ENCODE results near the gene ATP13A2. TPM values are rescaled to one million over a fixed set of nuclear protein-coding genes. Genes with fewer than 3 reads are reported as not detected.

ATP13A2 gene, protein sequence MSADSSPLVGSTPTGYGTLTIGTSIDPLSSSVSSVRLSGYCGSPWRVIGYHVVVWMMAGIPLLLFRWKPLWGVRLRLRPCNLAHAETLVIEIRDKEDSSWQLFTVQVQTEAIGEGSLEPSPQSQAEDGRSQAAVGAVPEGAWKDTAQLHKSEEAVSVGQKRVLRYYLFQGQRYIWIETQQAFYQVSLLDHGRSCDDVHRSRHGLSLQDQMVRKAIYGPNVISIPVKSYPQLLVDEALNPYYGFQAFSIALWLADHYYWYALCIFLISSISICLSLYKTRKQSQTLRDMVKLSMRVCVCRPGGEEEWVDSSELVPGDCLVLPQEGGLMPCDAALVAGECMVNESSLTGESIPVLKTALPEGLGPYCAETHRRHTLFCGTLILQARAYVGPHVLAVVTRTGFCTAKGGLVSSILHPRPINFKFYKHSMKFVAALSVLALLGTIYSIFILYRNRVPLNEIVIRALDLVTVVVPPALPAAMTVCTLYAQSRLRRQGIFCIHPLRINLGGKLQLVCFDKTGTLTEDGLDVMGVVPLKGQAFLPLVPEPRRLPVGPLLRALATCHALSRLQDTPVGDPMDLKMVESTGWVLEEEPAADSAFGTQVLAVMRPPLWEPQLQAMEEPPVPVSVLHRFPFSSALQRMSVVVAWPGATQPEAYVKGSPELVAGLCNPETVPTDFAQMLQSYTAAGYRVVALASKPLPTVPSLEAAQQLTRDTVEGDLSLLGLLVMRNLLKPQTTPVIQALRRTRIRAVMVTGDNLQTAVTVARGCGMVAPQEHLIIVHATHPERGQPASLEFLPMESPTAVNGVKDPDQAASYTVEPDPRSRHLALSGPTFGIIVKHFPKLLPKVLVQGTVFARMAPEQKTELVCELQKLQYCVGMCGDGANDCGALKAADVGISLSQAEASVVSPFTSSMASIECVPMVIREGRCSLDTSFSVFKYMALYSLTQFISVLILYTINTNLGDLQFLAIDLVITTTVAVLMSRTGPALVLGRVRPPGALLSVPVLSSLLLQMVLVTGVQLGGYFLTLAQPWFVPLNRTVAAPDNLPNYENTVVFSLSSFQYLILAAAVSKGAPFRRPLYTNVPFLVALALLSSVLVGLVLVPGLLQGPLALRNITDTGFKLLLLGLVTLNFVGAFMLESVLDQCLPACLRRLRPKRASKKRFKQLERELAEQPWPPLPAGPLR
- total RNA-seq = 17.2 TPM

DNA sequence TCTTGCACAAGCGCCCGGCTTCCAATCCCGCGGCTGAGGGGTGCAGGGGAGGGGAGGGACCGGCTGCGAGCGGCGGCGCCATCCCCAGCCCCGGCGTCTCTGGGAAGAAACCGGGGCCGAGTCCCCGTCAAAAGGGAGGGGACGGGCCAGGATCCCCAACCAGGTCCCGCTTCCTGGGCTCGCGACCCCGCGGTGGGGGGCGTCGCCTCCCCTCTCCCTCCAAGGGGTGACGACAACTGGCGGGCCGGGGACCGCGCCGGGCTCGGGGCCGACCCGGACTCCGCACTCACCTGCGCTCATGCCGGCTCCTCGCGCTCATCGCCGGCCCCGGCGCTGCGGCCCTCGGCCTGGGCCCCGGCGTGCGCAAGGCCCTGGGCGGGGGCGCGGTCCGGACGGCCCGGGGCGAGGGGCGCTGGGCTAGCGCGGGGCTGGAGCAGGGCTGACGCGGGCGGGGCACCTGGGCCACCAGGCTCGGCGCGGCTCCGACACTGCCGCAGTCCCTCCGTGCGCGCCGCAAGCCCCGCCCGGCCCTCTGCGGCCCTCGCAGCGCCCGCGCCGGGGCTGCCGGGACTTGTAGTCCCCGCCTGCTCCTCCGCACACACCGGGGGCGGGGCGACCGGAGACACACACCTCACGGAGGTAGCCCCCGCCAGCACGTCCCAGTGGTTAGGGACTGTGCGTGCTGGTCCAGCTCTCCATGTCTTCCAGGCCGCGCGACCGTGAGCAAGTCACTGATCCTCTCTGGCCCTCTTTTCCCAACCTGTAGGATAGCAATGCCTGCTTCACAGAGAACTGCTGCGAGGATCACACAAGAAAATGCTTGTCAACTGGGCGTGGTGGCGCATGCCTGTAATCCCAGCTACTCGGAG is at the start of gene ATP13A2:
ATP13A2 (minus strand) TSS at position 490 of the 869 bp plus-strand sequence; CDS start at position 300, 190 bp downstream.
- peak; percentile 87 for DNase-seq

DNA sequence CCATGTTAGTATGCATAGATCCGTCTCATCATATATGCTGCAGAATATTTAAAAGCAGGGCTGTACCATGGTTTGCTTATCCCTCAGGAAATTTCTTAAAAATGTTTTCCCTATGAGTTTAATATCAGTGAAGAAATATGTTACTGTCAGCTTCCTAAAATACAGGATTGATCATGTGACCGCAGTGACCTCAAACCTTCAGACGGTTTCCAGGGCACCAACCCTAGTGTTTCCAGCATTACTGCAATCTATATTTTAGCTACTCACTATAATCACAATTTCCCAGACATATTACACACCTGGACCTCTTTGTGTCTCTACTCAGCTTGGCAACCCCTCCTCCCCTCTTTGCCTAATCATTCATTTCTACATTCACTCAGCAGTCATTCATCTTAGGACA is 49.8 kb upstream of the ATP13A2 start:
- DNase-seq = no peak

DNA sequence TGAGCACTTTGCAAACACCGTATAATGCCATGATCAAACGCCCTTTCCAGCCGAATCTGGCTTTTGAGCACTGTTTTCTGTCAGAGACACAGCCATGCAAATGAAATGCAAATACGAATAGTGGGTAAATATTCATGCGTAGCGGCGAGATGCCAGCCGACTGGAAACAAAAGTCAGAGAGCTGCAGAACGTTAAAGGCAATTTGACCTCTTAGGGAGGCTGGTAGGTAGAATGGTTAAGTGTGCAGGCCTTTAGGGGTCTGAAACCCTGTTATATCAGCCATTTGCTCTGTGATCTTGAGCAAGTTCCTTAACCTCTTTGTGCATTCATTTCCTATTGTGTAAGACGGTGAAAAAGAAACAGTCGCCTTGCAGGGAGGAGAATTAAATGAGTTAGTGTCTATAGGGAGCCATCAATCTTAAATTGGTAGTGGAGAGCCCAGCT is 48.6 kb upstream of the ATP13A2 start:
- no peak for DNase-seq

DNA sequence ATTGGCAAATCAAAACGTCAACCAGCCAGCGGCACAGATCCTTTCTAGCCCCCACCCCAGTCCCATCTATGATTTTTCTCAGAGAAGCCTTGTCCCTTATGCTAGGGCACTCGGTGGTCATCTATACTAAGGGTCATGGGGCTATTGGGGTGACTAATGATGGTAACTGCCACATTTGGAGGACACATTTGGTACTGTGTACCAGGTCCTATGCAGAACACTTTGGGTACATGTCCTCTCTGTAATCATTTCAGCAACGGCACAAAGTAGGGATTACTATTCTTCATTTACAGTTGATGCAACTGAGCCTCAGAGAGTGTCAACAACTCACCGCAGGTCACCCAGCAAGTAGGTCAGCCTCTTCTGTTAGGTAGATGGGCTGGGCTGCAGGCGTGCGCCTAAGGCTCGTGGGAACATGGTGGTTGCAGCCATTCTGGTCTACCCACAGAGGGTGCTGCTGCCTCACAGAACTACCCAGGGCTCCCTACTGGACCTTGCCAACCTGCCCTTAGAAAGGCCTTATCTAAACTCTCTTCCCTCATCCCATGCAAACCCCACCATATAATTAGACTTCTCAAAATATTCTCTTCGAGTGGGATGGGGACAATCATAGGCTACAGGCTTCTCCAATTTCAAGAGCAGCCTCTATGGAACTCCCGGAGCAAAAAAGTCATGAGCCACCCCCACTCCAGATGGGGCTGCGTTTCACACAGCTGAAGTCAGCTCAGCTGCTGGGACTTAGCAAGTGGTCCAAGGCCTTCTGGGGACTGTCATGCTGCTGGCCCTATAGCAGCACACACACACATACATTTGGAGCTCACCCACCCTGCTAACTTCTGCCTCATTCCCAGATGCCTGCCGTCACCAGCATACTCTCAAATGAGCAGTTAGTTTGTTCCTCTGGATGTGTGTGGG is 47.9 kb upstream of the ATP13A2 start:
- DNase-seq = peak; percentile 95

DNA sequence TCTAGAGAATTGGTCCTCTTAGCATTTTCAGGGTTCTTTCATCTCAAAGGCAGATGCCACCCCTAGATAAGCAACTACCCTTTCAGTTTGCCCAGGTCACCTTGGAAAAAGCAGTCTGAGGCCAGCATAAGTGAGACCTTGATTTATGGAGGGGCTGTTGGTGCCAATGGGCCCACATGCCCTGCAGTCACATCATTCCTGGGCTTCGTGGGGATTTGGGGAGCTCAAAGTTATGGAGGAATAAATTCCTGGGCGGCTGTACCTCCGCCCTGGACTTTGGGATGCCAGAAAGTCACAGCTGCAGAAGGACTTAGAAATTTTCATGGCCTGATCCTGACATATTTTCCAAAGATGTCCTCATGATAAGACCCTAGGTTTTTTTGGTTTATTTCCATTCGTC is 44.8 kb upstream of the ATP13A2 start:
- peak; percentile 32 for DNase-seq

DNA sequence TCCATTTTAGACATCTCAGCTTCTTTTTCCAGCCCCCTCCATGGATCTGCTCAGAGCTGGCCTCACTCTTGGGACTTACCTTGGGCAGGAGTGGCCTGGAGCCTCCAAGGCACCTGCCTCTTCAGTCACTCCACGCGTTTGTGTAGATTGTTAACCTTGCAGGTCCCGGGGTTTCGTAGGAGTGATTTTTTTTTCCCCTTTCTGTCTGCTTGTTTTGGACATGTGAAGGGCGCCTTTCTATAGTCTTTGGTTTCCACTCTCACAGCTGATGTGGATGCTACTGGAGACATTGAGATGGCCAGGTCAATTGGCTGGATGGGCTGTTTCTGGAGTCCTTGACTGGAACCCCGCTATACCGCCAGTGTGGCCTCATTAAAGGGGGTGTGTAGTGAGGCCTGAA is 44.1 kb upstream of the ATP13A2 start:
- no peak for DNase-seq

DNA sequence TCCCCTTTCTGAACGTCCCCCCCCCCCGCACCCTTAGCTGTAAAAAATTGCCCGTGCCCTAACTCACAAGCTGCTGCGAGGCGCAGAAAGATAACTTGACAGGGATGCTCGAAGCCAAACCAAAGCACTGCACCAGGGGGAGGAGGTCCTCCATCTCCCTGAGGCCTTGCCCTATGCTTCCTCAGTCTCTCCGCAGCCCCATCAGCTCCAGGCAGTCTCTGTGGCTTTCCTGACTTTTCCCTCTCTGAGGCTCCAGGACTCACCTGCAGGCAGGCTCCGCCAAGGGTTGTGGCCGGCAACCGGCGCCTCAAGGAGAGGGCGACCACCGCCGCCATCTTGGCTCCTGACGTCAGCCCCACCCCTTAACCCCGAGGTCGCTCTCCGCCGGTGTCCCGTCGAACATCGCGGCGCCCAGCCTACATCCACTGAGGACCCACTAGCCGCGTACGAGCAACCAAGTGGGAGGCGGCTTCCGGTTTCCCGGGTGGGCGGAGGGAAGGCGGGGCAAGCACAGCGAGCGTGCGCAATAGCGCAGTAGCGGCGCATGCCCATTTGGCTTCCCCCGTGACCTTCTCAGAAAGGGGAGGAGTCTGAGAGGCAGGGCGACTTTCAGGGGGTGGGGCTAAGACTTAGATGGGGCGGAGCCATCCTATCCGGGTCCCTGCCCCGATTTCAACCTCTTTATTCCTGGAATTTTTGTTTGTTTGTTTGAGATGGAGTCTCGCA is 42.1 kb upstream of the ATP13A2 start, which contains the start of gene SDHB:
SDHB (minus strand) TSS at position 348 of the 726 bp plus-strand sequence; CDS start at position 335, 13 bp downstream.
- peak; percentile 99 for DNase-seq

DNA sequence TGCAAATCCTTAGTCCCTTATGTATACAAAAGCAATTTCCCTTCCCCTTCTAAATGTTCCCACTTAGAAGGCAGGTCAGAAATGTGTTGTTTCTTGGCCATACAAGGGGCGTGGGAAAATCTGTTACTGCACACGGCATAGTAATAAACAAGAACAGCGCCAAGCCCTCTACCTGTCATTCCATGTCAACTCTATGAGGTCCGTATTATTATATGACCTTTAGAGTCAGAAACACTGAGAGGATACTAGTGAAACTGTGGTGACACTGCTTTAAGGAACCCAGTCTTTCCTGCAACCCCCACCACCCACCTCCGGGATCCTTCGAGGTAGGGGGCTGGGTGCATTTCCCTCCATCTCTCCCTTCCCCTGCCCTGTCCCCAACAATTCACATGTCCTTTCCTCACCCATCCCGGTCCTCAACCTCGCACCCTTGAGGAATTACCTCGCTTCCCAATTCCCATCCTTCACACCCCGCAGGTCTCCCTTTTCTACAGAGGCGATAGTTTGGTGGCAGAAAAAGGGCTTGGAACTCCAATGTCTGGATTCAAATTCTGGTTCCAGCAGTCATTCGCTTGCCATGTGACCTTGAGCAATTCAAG is 41.5 kb upstream of the ATP13A2 start:
- DNase-seq = no peak

DNA sequence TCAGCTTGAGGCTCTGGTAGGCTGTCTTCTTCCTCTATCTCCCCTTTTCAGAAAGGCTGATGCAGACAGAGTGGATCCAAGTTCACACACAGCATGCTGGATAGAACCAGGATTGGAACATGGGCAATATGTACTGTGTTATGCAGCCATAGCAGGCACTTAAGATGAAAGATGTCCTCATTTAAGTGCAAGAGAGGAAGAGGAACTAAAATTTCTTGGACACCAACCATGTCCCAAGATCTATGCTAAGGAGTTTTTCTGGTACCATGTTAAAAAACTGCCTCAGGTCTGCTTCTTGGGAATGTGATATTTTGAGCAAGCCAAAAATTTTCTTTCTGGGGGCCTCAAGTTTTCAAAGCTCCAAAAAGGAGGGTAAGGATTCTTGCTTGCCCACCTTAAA is 40.9 kb upstream of the ATP13A2 start:
- DNase-seq = no peak

DNA sequence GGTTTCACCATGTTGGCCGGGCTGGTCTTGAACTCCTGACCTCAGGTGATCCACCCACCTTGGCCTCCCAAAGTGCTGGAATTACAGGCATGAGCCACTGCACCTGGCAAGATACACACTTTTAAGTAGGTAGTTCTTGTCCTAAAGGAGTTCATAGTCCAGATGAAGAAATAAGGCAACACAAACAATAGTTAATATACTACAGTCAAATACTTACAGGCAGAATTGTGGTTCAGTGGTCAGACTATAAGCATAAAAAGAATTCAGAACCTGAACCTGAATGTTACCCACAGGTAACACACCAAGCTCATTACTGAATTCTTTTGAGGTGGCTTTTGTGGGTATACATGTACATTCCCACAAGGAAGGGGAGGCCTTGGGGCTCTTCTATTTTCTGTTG is 40.3 kb upstream of the ATP13A2 start:
- no peak for DNase-seq

DNA sequence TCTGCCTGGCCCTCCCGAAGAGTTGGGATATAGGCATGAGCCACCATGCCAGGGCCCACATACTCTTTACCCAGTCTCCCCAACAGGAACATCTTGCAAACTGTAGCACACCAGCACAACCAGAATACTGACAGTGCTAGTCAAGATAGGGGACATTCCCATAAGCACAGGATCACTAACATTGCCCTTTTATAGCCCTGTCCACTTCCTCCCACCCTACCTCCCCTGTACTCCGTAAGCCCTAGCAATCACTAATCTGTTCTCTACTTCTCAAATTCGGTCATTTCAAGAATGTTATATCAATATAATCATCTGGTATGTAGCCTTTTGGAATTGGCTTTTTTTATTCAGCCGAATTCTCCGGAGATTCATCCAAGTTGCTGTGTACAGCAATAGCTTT is 36.2 kb upstream of the ATP13A2 start:
- no peak for DNase-seq

DNA sequence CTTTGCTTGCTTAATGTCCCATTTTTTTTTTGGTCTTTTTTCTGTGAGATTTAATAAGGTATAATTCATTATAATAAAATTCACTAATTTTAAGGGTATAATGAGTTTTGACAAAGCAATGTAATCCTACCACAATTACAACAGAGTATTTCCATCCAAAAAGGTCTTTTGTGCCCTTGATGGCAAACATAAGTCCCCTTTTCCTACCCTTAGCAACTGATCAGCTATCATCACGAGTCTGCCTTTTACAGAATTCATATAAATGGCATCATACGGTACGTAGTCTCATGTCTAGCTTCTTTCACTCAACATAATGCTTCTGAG is 34.6 kb upstream of the ATP13A2 start:
- no peak for DNase-seq

DNA sequence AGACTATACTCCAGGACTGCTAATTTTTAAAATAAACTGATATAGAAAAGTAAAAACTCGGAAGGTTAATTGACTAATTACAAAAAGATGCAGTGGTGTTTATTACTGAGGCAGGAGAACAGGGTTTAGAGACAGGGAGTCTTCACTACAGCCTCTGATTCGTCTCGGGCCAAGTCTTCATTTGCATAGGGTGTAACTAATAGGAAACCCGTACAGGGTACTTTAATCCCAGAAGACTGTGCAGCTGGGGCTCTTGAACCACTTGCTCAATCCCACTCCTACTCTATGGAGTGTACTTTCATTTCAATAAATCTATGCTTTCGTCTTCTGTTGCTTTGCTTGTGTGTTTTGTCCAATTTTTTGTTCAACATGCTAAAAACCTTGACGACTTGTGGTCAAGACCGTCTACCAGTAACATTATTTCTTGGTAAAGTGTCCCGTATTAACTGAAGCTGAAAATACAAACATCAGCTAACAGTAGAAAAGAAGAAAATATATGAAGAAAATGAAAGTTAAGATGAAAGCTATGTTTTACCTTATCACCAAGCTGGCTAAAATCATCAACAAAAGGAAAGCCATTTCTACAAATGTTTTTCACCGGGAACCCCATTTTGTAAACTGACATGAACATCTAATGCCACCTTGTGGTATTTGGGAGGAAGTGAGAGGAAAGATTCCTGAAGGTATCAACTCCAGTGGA is 34.1 kb upstream of the ATP13A2 start:
- DNase-seq = peak; percentile 79

DNA sequence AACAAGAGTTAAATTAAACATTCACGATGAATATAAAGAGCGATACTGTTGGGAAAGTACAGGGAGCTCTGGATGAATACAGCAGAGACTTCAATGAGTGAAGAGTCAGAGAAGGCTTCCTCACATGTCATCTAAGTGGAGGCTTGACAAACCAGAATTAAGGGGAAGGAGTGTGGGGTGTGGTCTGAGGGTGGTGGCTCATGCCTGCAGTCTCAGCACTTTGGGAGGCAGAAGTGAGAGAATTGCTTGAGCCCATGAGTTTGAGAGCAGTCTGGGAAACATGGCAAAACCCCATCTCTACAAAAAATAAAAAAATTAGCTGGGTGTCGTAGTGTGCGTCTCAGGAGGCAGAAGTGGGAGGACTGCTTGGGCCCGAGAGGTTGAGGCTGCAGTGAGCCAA is 33.4 kb upstream of the ATP13A2 start:
- no peak for DNase-seq

DNA sequence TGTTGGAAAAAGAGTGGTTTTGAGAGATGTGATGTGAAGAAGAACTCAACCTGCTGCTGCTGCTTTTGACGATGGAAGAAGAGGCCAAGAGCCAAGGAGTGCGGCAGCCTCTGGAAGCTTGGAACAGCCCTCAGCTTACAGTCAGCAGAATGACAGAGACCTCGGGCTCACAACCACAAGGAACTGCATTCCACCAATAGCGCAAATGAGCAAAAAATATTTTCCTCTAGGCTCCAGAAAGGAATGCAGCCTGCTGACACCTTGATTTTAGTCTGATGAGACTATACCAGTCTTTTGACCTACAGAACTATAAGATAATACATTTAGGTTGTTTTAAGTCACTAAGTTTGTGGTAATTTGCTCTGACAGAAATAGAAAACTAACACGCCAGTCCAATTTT is 31.9 kb upstream of the ATP13A2 start:
- no peak for DNase-seq

DNA sequence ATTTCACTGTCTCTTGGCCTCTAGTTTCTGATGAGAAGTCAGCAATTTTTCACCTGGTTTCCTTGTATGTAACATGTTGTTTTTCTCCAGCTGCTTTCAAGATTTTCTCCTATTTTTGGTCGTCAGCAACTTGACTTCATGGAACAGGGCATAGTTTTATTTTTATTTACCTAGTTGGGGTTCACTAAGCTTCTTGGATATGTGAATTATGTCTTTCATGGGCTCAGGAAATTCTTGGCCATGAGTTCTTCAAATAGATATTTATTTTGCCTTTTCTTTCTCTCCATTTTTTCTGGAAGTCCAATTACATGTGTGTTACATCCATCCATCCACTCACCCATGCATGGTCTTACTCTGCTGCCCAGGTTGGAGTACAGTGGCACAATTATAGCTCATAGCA is 28.4 kb upstream of the ATP13A2 start:
- DNase-seq = no peak

DNA sequence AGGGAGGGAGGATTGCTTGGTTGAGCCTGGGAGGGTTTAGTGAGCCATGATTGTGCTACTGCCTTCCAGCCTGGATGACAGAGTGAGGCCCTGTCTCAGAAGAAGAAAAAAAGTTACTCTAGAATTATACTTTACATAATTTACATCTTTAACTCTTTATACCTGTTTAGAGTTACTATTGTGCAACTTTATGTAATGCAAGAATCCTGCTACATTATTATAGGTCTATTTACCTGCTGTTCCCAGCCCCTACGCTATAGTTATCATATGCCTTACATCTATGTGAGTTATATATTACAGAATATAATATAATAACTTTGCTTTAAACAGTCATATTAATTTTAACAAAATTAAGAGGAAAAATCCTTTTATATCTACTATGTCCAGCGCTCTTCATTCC is 27.8 kb upstream of the ATP13A2 start:
- DNase-seq = no peak

DNA sequence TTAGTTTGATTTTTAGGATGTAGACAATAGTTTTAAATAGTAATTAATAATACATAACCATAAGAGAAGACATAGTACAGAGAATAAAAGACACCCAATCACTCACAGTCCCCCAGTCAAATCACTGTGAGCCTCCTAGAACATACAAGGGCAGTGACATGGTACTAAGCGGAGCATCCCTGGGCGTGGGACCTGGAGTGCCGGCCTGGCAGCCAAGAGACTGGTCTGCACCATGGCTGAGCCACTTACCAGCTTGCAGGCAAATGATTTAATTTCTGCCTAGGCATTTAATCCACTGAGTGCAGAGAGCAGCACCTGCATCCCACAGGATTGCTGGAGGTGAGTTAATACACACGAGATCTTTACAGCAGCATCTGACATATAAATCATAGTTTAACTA is 21.8 kb upstream of the ATP13A2 start:
- no peak for DNase-seq

DNA sequence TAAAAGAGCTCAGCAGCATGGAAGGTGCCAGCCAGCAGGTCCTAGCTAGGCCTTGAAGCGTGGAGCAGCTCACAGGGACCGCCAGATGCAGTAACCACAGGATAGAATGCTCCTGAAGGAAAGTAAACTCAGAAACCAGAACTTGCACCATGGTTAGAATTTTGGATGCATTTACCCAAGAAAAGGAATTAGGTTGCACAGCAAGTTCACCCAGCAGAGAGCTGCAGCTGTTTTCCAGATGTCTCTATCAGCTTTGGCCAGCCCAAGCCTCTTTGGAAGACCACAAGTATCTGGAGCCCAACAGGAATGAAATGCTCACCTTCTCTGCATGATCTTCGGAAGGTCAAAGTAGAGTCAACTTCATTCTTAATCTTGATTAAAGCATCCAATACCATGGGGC is 21.0 kb upstream of the ATP13A2 start:
- no peak for DNase-seq

Measured in tongue (tissue), 2 donors.